SJCRH30 (cell line): Measurements from ENCODE around the gene MEAK7. TPM values are rescaled to one million over a fixed set of nuclear protein-coding genes. Genes with fewer than 3 reads are reported as not detected.

ENCODE experiments used
- DNase-seq, 2 experiments: peaks; one replicate each; pipeline ENCODE4 v3.0.0-alpha.2; 2015 to 2020
- H3K27ac ChIP-seq: fragments of 250-450 bp; sonication (Bioruptor Pico); 2 replicates; pipeline ENCODE4 v1.5.1; 2020; ENCODE audit warnings: mild to moderate bottlenecking, moderate library complexity
- H3K27me3 ChIP-seq: fragments of 250-450 bp; sonication (Bioruptor Pico); 2 replicates; pipeline ENCODE4 v1.5.1; 2020; ENCODE audit warnings: mild to moderate bottlenecking, moderate library complexity
- H3K36me3 ChIP-seq: fragments of 250-450 bp; sonication (Bioruptor Pico); 2 replicates; pipeline ENCODE4 v1.5.1; 2020; ENCODE audit warnings: mild to moderate bottlenecking, moderate library complexity
- H3K4me1 ChIP-seq: fragments of 250-450 bp; sonication (Bioruptor Pico); 2 replicates; pipeline ENCODE4 v1.5.1; 2020; ENCODE audit warnings: mild to moderate bottlenecking, moderate library complexity
- H3K4me3 ChIP-seq: fragments of 250-450 bp; sonication (Bioruptor Pico); 2 replicates; pipeline ENCODE4 v1.5.1; 2020; ENCODE audit warnings: mild to moderate bottlenecking, moderate library complexity
- H3K9me3 ChIP-seq: fragments of 250-450 bp; sonication (Bioruptor Pico); replicated peaks from 2 replicates; pipeline ENCODE4 v1.5.1; 2020; ENCODE audit warnings: mild to moderate bottlenecking, moderate library complexity
- total RNA-seq: library from RNA; depleted of rRNA; stranded (reverse); fragments of >200 nt; shearing (Covaris generic); gene quantifications from 2 replicates; pipeline ENCODE4 v1.2.3, GENCODE V29; 2014

Gene MEAK7
- total RNA-seq, 1 experiment from 2014 or later = 5.1 TPM

DNA sequence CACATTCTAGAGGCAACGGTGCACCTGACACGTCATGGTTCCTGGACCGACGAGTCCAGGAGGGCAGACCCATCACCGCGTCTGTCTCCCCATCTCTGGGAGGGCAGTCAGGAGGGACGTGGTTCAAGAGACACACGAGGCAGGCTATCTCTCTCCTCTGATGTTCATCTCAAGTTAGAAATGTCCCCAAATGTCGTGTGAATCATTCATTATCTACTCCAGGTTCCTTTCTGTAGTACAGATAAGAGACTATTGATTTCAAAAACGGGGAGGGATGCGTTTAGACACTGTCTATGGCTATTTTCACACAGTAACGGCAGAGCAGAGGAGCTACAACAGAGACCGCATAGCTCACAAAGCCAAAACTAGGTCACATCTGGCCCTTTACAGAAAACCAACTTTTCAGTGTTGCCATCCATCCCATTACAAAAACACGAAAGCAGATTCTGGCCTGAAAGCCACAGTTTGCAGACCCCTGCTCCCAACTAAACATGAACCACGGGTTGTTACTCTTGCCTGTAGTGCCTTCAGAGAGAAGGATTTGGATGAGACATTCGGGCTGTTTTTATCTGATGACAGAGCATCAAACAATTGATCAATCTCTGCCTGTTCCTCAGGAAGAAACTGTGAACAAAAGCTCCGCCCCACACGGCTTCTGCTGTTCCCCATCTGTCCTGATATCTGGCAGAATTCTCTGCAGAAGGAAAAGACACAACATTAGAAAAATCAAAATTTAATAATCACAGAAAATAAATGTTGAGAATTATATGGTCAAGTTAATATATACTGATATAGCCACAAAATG lies 6.8 kb downstream of the MEAK7 start:
- Histone ChIP-seq H3K36me3 (peaks cover 9% of the 10 kb centered on the region; the same call in 1 of the 2 replicates), H3K9me3 (no peaks in the 10 kb centered on the region), H3K4me3 (no peak overlapping the region), H3K27me3 (no peaks in the 10 kb centered on the region), H3K27ac (no peak overlapping the region), H3K4me1 (no peaks in the 10 kb centered on the region)
- DNase-seq = no peak

DNA sequence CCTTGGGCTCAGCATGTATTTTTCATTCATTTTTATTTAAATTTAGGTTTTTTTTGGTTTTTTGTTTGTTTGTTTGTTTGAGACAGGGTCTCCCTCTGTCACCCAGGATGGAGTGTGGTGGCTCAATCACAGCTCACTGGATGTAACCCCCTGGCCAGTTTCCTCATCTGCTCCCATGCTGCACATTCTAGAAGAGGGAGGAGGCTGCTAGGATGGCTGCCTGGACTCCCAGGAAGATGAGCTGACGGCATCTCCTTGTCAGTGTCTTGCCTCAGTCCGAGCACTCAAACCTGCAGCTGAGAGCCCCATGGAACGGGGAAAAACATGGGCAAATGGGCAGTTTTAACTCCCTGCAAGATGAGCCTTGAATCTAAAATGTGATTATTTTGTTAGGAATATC lies 7.5 kb downstream of the MEAK7 start:
- Histone ChIP-seq H3K27ac (no peak overlapping the region), H3K4me1 (no peaks in the 10 kb centered on the region), H3K27me3 (no peaks in the 10 kb centered on the region), H3K9me3 (no peaks in the 10 kb centered on the region), H3K4me3 (no peak overlapping the region), H3K36me3 (peaks cover 9% of the 10 kb centered on the region; the same call in 1 of the 2 replicates)
- DNase-seq = no peak

DNA sequence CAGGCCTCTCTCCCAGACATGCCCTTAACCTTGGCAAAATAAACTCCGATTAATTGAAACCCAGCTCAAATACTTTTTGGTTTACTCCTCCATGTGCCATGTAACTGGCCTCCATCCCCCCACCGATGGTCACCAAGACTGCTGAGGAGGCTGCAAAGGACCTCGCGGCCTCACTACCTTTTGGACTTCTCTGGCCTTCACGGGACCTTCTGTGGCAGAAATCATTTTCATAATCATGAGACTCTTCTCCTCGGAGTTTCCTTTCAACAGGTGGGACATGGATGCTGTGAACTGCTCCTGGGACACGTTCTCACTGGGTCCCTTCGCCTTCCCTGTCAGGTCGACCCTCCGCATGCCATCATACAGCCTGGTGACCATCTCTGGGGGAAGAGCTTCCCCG lies 9.0 kb downstream of the MEAK7 start:
- no peaks in the 10 kb centered on the region for H3K4me1 ChIP-seq
- no peak for DNase-seq
- no peak overlapping the region for H3K27ac ChIP-seq
- H3K27me3 ChIP-seq = no peaks in the 10 kb centered on the region
- H3K36me3 ChIP-seq = peaks cover 9% of the 10 kb centered on the region; the same call in 1 of the 2 replicates
- no peaks in the 10 kb centered on the region for H3K9me3 ChIP-seq
- no peak overlapping the region for H3K4me3 ChIP-seq

DNA sequence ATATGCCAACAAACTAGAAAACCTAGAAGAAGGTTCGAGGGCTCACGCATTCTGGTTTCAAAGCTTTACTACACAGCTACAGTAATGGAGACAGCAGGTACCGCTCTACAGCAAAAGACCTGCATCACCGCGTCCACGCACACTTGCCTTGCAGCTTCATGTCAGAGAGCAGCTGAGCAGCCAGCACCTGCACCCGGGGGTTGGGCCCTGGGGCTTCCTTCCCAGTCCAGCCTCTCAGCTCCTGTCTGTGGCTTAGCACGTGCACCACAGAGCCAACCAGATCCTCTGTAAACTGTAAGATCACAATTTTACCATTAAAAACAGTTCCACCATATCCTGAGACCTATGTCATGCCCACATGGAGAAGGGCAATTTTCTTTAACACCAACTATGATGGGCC lies 15.3 kb downstream of the MEAK7 start:
- H3K4me3 ChIP-seq = no peak overlapping the region
- H3K4me1 ChIP-seq = no peaks in the 10 kb centered on the region
- DNase-seq = no peak
- H3K27ac ChIP-seq = no peak overlapping the region
- H3K27me3 ChIP-seq = no peaks in the 10 kb centered on the region
- H3K36me3 ChIP-seq = peaks cover 6% of the 10 kb centered on the region; the same call in 1 of the 2 replicates
- no peaks in the 10 kb centered on the region for H3K9me3 ChIP-seq

DNA sequence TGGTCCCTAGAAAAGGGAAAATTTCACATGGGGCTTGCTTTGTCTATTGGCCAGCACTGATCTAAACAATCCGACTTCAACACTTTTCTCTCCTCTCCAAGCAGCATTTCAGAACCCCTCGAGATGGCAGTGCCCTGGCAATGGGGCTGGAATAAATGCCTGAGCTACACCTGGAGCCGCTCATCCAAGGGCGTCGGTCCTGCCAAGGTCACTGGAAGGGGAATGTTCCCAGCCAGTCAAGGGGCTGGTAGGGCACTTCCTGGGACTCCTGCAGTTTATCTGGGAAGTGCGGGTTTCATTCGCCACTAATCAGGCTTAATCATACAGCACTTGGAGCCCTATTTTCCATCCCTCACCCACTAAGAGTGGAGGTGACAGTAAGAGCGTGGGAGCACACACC lies 17.1 kb downstream of the MEAK7 start:
- no peak overlapping the region for H3K4me3 ChIP-seq
- no peak for DNase-seq
- no peaks in the 10 kb centered on the region for H3K27me3 ChIP-seq
- no peak overlapping the region for H3K27ac ChIP-seq
- H3K4me1 ChIP-seq = no peaks in the 10 kb centered on the region
- no peaks in the 10 kb centered on the region for H3K36me3 ChIP-seq
- no peaks in the 10 kb centered on the region for H3K9me3 ChIP-seq

DNA sequence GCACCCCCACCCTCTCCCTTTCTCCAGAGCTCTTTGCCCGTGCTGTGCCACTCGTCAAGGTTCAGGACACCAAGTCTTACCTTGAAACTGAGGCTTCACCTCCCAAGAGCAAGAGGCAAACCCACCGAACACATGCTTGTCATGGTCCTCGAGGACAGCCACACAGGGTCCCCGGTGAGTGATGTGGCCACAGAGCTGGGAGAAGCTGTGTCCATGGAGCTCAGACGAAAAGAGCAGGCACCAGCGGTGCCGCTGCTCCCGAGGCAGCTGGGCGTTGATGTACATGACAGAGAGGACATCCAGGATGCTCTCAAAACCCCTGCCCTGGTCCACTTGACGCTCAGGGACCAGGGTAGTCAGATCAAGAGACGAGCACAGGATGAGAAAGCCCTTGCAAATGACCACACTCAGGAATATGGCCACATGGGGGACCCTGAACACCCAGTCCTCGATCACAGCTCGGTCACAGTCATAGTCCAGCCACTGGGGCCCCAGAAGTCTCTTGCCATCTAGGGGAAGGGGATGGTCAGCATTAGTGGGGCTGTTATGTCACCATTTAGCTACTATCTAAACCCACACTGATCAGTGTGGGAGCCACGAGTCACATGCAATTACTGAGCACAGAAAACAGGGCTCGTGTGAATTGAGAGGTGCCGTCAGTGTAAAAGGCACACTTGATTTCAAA lies 17.8 kb downstream of the MEAK7 start:
- H3K9me3 ChIP-seq = no peaks in the 10 kb centered on the region
- no peaks in the 10 kb centered on the region for H3K27me3 ChIP-seq
- DNase-seq = no peak
- H3K36me3 ChIP-seq = no peaks in the 10 kb centered on the region
- no peak overlapping the region for H3K4me3 ChIP-seq
- H3K4me1 ChIP-seq = no peaks in the 10 kb centered on the region
- H3K27ac ChIP-seq = no peak overlapping the region

DNA sequence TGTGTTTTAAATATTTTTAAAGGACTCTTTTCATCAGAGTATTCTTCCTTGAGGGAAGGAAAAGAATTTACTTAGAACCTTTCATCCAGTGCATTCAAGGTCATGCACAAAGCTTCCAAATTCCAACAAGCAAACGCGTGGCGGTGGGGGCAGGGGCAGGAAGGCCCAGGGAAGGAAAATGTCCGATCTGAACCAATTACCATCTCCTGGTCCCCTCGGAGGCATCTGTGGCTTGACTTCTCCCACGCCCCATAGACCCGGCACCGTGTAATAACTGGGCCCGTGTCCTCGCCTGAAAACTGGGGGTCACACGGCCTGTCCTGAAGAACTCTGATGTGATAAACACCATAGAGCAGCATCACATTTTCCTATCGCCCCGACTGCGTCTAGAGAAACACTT lies 18.3 kb downstream of the MEAK7 start:
- Histone ChIP-seq H3K4me3 (no peak overlapping the region), H3K4me1 (no peaks in the 10 kb centered on the region), H3K27me3 (no peaks in the 10 kb centered on the region), H3K27ac (no peak overlapping the region), H3K36me3 (no peaks in the 10 kb centered on the region), H3K9me3 (no peaks in the 10 kb centered on the region)
- no peak for DNase-seq

DNA sequence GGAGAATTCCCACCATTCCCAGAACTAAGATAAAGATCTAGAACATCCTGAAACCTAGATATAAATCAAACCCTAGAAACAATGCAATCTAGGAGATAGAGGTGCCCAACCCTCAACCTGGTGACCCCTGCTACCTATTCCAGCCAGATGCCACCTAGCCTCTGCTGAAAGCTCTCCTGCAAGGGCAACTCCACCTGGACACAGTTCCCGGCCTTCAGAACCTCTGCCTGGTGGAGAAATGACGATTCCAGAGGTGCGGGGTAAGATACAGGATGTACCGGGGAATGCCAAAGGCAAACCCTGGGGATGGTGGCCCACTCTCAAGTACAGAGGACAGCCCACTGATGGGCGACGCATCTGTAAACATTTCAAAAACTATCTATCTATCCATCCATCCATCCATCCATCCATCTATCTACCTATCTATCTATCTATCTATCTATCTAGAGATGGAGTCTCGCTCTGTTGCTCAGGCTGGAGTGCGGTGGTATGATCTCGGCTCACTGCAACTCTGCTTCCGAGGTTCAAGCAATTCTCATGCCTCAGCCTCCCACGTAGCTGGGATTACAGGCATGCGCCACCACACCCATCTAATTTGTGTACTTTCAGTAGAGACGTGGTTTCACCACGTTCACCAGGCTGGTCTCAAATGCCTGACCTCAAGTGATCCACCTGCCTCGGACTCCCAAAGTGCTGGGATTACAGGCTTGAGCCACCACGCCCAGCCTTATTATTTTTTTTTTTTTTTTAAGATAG lies 19.0 kb downstream of the MEAK7 start:
- no peaks in the 10 kb centered on the region for H3K27me3 ChIP-seq
- no peaks in the 10 kb centered on the region for H3K4me1 ChIP-seq
- H3K4me3 ChIP-seq = no peak overlapping the region
- H3K27ac ChIP-seq = no peak overlapping the region
- no peak for DNase-seq
- no peaks in the 10 kb centered on the region for H3K36me3 ChIP-seq
- no peaks in the 10 kb centered on the region for H3K9me3 ChIP-seq

DNA sequence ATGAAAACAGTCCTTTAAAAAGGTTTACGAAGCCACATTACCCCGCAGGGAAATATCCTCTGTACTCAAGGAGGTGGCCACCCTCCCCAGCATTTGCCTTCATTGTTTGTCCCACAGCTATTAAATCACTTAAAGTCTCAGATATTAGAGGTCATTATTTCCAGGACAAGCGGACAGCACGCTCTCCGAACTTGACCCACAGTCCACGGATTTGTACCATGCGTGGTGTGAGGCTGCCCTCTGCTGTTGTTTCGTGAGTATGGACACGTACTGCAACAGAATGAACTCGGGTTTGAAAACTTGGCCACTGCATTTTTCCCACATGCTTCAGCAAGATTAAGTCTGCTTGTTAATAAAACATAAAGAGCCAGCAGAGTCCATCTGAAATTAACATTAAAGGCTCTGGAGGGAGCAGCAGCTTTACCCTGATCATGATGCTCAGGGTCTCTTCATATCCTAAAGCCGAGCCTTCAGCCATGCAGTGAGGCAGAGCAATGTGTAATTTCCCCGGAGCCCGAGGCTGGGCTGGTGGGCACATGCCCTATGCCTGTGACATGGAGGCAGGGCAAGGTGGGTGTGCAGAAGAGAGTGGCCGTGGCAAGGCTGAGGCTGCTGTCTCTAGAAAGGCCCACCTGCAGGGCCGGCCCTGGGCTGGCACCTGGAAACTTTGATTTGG lies 19.7 kb downstream of the MEAK7 start:
- no peaks in the 10 kb centered on the region for H3K9me3 ChIP-seq
- no peak overlapping the region for H3K4me3 ChIP-seq
- H3K27me3 ChIP-seq = no peaks in the 10 kb centered on the region
- H3K36me3 ChIP-seq = no peaks in the 10 kb centered on the region
- no peak overlapping the region for H3K27ac ChIP-seq
- peak; percentile 36 to 65 for DNase-seq
- H3K4me1 ChIP-seq = no peaks in the 10 kb centered on the region

DNA sequence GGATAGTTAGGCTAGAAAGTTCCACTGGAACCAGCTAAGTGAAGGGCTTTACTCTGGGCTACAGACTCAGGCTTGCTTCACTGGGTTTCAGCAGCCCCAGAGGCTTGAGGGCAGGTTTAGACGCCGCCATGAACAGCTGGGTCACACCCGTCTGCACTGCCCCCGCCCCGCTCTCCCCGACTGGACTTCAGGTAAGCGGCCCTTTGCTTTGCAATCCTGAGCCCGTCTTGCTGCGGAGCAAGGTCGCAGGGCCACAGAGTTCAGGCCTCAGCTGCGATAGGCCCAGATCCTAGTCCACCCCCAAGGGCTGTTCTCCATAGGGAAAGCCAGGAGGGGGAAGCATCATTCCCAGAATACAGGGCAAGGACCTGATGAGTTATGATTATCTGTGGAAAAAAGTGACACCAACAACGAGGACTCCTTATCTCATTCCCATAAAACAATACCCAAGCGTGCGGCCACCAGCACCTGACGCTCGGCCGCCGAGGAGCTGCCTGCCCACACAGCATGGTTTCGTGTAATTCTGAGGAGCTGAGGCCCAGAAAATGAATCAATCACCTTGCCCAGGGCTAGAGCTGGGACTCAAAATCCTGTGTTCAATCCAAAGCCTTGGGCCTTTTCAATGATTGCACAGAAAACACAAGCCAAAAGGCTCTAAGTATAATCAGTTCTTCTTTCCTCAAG lies 20.4 kb downstream of the MEAK7 start:
- no peak overlapping the region for H3K4me3 ChIP-seq
- H3K36me3 ChIP-seq = no peaks in the 10 kb centered on the region
- H3K9me3 ChIP-seq = no peaks in the 10 kb centered on the region
- no peak overlapping the region for H3K27ac ChIP-seq
- H3K4me1 ChIP-seq = no peaks in the 10 kb centered on the region
- DNase-seq = no peak
- H3K27me3 ChIP-seq = no peaks in the 10 kb centered on the region

DNA sequence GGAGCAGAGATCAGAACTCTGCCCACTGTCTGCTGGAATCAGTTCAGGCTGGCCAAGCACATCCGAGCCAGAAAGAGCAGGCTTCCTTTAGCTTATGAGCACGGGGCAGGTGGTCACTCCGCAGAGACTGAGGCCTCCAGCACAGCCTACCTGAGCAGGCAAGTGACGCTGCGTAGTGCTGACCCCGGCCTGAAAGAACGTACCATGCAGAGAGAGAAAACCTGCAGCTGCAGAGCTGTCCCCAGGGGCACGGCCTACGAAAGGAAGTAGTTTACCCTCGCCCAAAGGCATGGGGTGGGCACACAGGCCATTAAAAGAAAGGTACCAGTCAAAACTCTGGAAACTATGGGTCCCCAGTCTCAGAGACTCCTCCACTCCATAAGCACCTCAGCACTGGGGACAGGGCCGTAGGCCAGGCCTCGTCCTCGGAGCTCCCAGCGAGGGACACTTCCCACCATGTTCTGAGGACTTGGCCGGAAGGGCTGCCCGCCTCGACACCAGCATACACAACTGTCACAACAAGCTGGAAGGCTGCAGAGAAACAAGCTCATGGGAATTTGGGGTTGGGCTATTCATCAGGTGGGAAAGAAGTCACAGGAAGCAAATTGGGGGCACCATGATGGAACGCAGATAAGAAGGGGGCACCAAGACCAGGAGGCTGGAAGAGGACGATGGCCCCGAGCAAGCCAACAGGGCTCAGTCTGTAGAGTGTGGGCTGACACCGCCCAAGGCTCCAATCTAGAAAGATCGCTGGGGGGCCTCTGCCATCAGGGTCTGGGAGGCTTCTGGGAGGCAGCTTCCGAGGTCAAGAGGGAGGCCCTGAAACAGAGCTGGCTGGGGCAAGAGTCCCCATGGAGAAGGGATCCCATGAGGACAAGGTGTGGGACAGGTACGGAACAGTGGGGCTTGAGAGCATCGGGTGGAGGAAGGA lies 21.2 kb downstream of the MEAK7 start:
- Histone ChIP-seq H3K4me3 (no peak overlapping the region), H3K27me3 (no peaks in the 10 kb centered on the region), H3K27ac (no peak overlapping the region), H3K36me3 (no peaks in the 10 kb centered on the region), H3K9me3 (no peaks in the 10 kb centered on the region), H3K4me1 (no peaks in the 10 kb centered on the region)
- DNase-seq = no peak

DNA sequence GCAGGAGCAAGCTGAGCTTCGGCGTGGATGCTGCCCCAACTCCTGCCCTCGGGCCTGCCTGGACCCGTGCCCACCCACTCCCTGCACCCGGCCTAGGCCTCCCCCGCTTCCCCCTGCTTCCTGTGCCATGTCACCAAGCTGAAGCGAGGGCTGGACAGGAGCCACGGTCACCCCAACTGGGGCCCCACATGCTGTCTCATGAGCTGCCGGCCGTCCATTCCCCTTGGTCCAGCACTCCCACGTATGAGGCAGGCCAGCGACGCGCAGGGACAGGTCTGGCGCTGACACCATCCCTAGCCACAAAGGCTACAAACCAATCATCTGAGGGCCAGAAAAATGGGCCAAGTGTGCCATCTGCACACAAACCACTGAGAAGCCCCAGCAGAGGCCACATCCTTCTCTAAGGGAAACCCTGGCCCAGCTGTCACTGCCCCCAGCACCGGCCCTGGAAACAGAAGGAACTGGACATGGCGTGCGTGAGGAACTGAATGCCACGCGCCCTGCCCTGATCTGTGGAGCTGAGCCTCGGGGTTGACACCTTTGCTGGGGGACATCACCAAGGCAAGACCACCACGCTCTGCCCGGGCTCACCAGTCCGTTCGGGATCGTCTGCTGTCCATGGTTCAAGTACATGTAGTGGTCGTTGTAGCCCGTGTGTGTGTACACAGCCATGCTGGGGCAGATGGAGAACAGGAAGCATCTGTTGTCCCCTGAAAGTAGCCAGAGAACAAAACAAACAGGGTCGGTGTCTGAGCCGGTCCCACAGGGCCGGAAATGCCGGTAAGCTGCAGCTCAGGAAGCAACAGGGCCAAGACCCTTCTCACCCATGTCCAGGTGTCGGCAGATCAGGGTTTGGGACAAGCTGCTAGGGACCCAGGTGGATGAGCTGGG lies 22.2 kb downstream of the MEAK7 start:
- H3K9me3 ChIP-seq = no peaks in the 10 kb centered on the region
- no peak for DNase-seq
- H3K4me3 ChIP-seq = no peak overlapping the region
- H3K27me3 ChIP-seq = no peaks in the 10 kb centered on the region
- H3K4me1 ChIP-seq = no peaks in the 10 kb centered on the region
- H3K36me3 ChIP-seq = no peaks in the 10 kb centered on the region
- H3K27ac ChIP-seq = no peak overlapping the region
